ENCODE results near the gene OBSCN. TPM values are rescaled to one million over a fixed set of nuclear protein-coding genes. Genes with fewer than 3 reads are reported as not detected.

The OBSCN gene
- total and polyA plus RNA-seq, 2 of the 4 experiments (the other 2 are of a cell fraction) = 4.1 to 9.5 TPM

DNA sequence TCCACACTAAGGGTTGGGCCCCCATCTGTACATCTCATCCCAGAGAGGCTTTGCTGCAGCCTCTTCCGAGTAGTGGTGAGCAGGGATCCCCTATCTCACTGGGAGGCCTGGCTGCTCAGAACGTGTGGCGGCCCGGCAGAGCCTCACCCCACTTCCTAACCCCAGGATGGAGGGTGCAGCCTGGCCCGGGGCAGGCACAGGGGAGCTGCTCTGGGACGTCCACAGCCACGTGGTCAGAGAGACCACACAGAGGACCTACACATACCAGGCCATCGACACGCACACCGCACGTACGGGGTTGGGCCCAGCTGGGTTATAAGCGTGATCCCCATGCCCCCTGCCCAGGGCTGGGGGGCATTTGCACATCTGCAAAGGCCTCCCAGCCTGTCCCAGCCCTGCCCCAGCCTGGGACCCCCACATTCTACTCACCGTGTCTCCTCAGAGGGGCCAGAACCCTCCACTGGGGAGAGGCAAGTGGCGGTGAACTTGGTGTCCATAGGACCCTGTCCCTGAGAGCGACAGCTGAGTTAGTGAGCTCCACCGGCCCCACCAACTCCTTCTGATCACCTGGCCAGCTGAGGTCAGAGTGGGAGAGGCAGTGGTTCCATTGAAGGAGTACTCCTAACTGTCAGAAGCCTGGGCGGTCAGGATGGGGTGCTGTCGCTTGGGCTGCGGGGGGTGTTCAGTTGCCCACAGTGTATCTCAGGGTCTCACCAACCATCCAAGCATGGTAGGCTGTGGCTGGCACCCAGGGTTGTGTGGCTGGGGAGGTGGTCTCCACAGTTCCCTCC is 157.6 kb downstream of the OBSCN start:
- BruUV-seq (replicated peaks) = no TSS peak
- H4K20me1 ChIP-seq (ENCODE audit: insufficient read depth, low read length) = no peaks in the 10 kb centered on the region
- DNase-seq (no peak), ATAC-seq (ENCODE audit: low read depth) (no peak)
- H2BK120ac ChIP-seq (ENCODE audit: low read depth, low read length) = no peak overlapping the region
- no peak overlapping the region for H3K18ac ChIP-seq (ENCODE audit: low read depth, low read length)
- no peak overlapping the region for H3K23ac ChIP-seq (ENCODE audit: low read depth, low read length)
- in situ Hi-C loops (cut with MboI; ENCODE audit: low sequenced_read_pairs) = no loop called here
- H3K4me3 ChIP-seq (ENCODE audit: insufficient read depth, low read depth, low read length) = no peak overlapping the region
- dilution Hi-C loops (cut with HindIII; ENCODE audit: low sequenced_read_pairs, unreplicated experiment) = no loop called here
- H3K36me3 ChIP-seq (ENCODE audit: control insufficient read depth, insufficient read depth, low read length) = no peaks in the 10 kb centered on the region
- WGBS, 2 experiments (ENCODE audit: extremely low coverage in 2 of 2, insufficient read length in 1 of 2) = 73% methylated on average over 12 of the region's 20 CpGs; no CpG with 5 or more reads in 1 of the 2 experiments
- H2AK5ac ChIP-seq (ENCODE audit: low read depth, low read length) = no peak overlapping the region
- H3K27me3 ChIP-seq (ENCODE audit: control insufficient read depth, insufficient read depth, low read length) = 0 out of 2 replicates have a peak, but pooled peaks cover 3% of the 10 kb centered on the region
- no peak overlapping the region for H4K5ac ChIP-seq (ENCODE audit: low read depth, low read length)
- intact Hi-C loops (cut with micrococcal nuclease) = no loop called here
- POLR2A ChIA-PET (ENCODE audit: unreplicated experiment) = no interaction called here
- no peaks in the 10 kb centered on the region; the same call in 1 of the 2 replicates for H3K4me1 ChIP-seq (ENCODE audit: control insufficient read depth, insufficient read depth, low read length)
- H2AFZ ChIP-seq (replicated peaks; ENCODE audit: low read length, poor library complexity) = no peak overlapping the region
- no peak overlapping the region for H2BK20ac ChIP-seq (ENCODE audit: low read depth, low read length)
- CTCF ChIA-PET = no interaction called here
- no peak overlapping the region for H4K8ac ChIP-seq (ENCODE audit: low read depth in 2 of 2, low read length in 2 of 2)
- H3K4me2 ChIP-seq (ENCODE audit: low read depth, low read length) = no peak overlapping the region
- H3K79me1 ChIP-seq (ENCODE audit: low read depth in 1 of 2, low read length in 2 of 2) = no peaks in the 10 kb centered on the region
- H3K27ac ChIP-seq (ENCODE audit: insufficient read depth, low read length) = no peak overlapping the region
- no peaks in the 10 kb centered on the region for H3K9me3 ChIP-seq (ENCODE audit: control insufficient read depth, insufficient read depth, low read length)
- no peak overlapping the region for H3K9ac ChIP-seq (ENCODE audit: low read depth, low read length)
- no peak for TF ChIP-seq CHD1 (IDR thresholded peaks at IDR 0.05; ENCODE audit: low read depth, low read length)
- TF ChIP-seq RCOR1 (IDR thresholded peaks at IDR 0.05; ENCODE audit: insufficient replicate concordance, low read length) = no peak
- TF ChIP-seq MAZ (IDR thresholded peaks at IDR 0.05; ENCODE audit: borderline replicate concordance, low read depth, low read length) = no peak
- no peak for TF ChIP-seq RAD21 (IDR thresholded peaks at IDR 0.05; ENCODE audit: low read length)
- TF ChIP-seq CEBPB (IDR thresholded peaks at IDR 0.05; ENCODE audit: low read depth, low read length) = no peak
- no peak for TF ChIP-seq NFE2L2 (IDR thresholded peaks at IDR 0.05; ENCODE audit: low read depth, low read length)
- TF ChIP-seq BHLHE40 (IDR thresholded peaks at IDR 0.05; ENCODE audit: low read depth, low read length) = no peak
- TF ChIP-seq, protein P1, sequence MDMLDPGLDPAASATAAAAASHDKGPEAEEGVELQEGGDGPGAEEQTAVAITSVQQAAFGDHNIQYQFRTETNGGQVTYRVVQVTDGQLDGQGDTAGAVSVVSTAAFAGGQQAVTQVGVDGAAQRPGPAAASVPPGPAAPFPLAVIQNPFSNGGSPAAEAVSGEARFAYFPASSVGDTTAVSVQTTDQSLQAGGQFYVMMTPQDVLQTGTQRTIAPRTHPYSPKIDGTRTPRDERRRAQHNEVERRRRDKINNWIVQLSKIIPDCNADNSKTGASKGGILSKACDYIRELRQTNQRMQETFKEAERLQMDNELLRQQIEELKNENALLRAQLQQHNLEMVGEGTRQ (IDR thresholded peaks at IDR 0.05; ENCODE audit: low read depth, low read length) = no peak
- TF ChIP-seq MXI1 (IDR thresholded peaks at IDR 0.05; ENCODE audit: borderline replicate concordance, low read depth, low read length) = no peak
- TF ChIP-seq, protein P2, sequence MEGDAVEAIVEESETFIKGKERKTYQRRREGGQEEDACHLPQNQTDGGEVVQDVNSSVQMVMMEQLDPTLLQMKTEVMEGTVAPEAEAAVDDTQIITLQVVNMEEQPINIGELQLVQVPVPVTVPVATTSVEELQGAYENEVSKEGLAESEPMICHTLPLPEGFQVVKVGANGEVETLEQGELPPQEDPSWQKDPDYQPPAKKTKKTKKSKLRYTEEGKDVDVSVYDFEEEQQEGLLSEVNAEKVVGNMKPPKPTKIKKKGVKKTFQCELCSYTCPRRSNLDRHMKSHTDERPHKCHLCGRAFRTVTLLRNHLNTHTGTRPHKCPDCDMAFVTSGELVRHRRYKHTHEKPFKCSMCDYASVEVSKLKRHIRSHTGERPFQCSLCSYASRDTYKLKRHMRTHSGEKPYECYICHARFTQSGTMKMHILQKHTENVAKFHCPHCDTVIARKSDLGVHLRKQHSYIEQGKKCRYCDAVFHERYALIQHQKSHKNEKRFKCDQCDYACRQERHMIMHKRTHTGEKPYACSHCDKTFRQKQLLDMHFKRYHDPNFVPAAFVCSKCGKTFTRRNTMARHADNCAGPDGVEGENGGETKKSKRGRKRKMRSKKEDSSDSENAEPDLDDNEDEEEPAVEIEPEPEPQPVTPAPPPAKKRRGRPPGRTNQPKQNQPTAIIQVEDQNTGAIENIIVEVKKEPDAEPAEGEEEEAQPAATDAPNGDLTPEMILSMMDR (conservative IDR thresholded peaks at IDR 0.05; ENCODE audit: low read depth, low read length) = no peak
- TF ChIP-seq FOS (IDR thresholded peaks at IDR 0.05; ENCODE audit: low read depth, low read length) = no peak
- TF ChIP-seq POLR2A (IDR thresholded peaks at IDR 0.05; ENCODE audit: low read depth, low read length) = no peak
- TF ChIP-seq MAFK (IDR thresholded peaks at IDR 0.05; ENCODE audit: low read depth, low read length) = no peak
- TF ChIP-seq RFX5 (IDR thresholded peaks at IDR 0.05; ENCODE audit: low read depth, low read length) = no peak
- TF ChIP-seq, protein P3, sequence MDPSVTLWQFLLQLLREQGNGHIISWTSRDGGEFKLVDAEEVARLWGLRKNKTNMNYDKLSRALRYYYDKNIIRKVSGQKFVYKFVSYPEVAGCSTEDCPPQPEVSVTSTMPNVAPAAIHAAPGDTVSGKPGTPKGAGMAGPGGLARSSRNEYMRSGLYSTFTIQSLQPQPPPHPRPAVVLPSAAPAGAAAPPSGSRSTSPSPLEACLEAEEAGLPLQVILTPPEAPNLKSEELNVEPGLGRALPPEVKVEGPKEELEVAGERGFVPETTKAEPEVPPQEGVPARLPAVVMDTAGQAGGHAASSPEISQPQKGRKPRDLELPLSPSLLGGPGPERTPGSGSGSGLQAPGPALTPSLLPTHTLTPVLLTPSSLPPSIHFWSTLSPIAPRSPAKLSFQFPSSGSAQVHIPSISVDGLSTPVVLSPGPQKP (IDR thresholded peaks at IDR 0.05; ENCODE audit: borderline replicate concordance, low read depth, low read length) = no peak
- no peak for TF ChIP-seq SMC3 (IDR thresholded peaks at IDR 0.05; ENCODE audit: low read depth, low read length)
- H2AK9ac ChIP-seq (replicated peaks; ENCODE audit: low read depth, low read length, poor library complexity) = no peak overlapping the region
- no peaks in the 10 kb centered on the region for H3K9me1 ChIP-seq (ENCODE audit: insufficient read depth, low read length)
- H4K91ac ChIP-seq (ENCODE audit: insufficient read depth, low read depth, low read length) = no peak overlapping the region
- H3K14ac ChIP-seq (replicated peaks; ENCODE audit: low read depth, low read length) = no peak overlapping the region
- no peak overlapping the region for H3K4ac ChIP-seq (ENCODE audit: low read depth, low read length)
- H3K56ac ChIP-seq (ENCODE audit: extremely low read depth, insufficient read depth, low read length) = no peak overlapping the region
- H2BK15ac ChIP-seq (ENCODE audit: low read depth, low read length) = no peak overlapping the region
- no peak overlapping the region for H2BK5ac ChIP-seq (ENCODE audit: low read depth, low read length, poor library complexity, severe bottlenecking)
